Loucy (cell line): ENCODE results near the gene TRIM2.
A peak's percentile ranks its signal among the peaks of the same experiment; 100 is the strongest.

Experiments used
- H2AFZ ChIP-seq: fragments of 200-600 bp; sonication (generic); 2 replicates; pipeline ENCODE4 v1.6.0; 2016; ENCODE audit warnings: antibody characterized with exemption, mild to moderate bottlenecking, low read length, moderate library complexity
- H3F3A ChIP-seq: fragments of 200-600 bp; 2 replicates; pipeline ENCODE4 v1.6.0; 2016; ENCODE audit warnings: antibody characterized with exemption, low read depth, mild to moderate bottlenecking
- H3K27me3 ChIP-seq: fragments of 200-600 bp; sonication (generic); 2 replicates; pipeline ENCODE4 v1.6.1; 2014; ENCODE audit warnings: low read length, mild to moderate bottlenecking; ENCODE audit not compliant: insufficient read depth, poor library complexity, severe bottlenecking
- H3K36me3 ChIP-seq: fragments of 200-600 bp; sonication (generic); 2 replicates; pipeline ENCODE4 v1.6.1; 2016; ENCODE audit warnings: low read length; ENCODE audit not compliant: insufficient read depth
- H3K4me1 ChIP-seq: fragments of 200-600 bp; sonication (generic); 2 replicates; pipeline ENCODE4 v1.5.1; 2014; ENCODE audit warnings: low read length, mild to moderate bottlenecking; ENCODE audit not compliant: insufficient read depth, poor library complexity, severe bottlenecking
- H3K4me2 ChIP-seq: fragments of 200-600 bp; sonication (generic); 2 replicates; pipeline ENCODE4 v1.6.0; 2014; ENCODE audit warnings: antibody characterized with exemption, low read length, low read depth, mild to moderate bottlenecking; ENCODE audit not compliant: poor library complexity, severe bottlenecking
- H3K4me3 ChIP-seq: fragments of 200-600 bp; sonication (generic); 2 replicates; pipeline ENCODE4 v1.5.1; 2014; ENCODE audit warnings: low read length, mild to moderate bottlenecking, mixed read lengths; ENCODE audit not compliant: poor library complexity, severe bottlenecking
- H3K79me2 ChIP-seq: fragments of 200-600 bp; sonication (generic); 2 replicates; pipeline ENCODE4 v1.6.1; 2014; ENCODE audit warnings: low read length; ENCODE audit not compliant: insufficient read depth
- H3K9ac ChIP-seq: fragments of 200-600 bp; sonication (generic); 2 replicates; pipeline ENCODE4 v1.6.0; 2014; ENCODE audit warnings: mild to moderate bottlenecking, low read depth, low read length, moderate library complexity; ENCODE audit not compliant: poor library complexity, severe bottlenecking
- H3K9me2 ChIP-seq: fragments of 200-600 bp; sonication (generic); replicated peaks from 2 replicates; pipeline ENCODE4 v1.6.1; 2016; ENCODE audit warnings: low read depth, low read length, mixed read lengths
- H3K9me3 ChIP-seq: fragments of 200-600 bp; sonication (generic); 2 replicates; pipeline ENCODE4 v1.6.1; 2014; ENCODE audit warnings: mild to moderate bottlenecking, antibody characterized with exemption, low read length, low read depth; ENCODE audit not compliant: insufficient read depth
- H4K20me1 ChIP-seq: fragments of 200-600 bp; sonication (generic); 2 replicates; pipeline ENCODE4 v1.6.0; 2014; ENCODE audit warnings: antibody characterized with exemption, low read length, mild to moderate bottlenecking; ENCODE audit not compliant: insufficient read depth, poor library complexity, severe bottlenecking
- CTCF ChIP-seq: fragments of 200-600 bp; sonication (generic); conservative IDR thresholded peaks from 2 replicates; pipeline ENCODE4 v1.5.1; 2014; ENCODE audit warnings: mild to moderate bottlenecking, antibody characterized with exemption, low read length
- EZH2phosphoT487 ChIP-seq: fragments of 200-600 bp; IDR thresholded peaks from 2 replicates; pipeline ENCODE4 v1.6.1; 2018; ENCODE audit warnings: antibody characterized with exemption, mild to moderate bottlenecking, moderate library complexity, borderline replicate concordance

Gene TRIM2

DNA sequence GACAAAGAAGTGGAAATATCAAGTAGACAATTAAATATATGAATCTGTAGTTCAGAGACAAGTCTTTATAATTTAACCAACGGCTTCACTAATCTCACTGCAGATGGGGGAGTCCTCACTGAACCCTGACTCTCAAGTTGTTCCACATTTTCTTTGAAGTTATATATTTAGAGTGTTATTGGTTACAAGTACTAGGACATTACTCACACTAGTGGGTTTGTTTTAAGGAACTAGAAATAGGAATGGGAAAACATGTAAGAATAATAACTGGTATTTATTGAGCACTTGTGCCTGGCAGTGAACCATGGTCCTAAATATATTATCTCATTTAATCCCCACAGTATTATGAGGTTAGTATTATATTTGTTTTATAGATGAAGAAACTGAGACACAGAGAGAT lies 162.2 kb downstream of the TRIM2 start:
- Histone ChIP-seq H3K27me3 (no peaks in the 10 kb centered on the region), H4K20me1 (no peaks in the 10 kb centered on the region), H3K9ac (no peak overlapping the region), H3K9me2 (no peaks in the 10 kb centered on the region), H3F3A (peaks cover 6% of the 10 kb centered on the region; the same call in 1 of the 2 replicates), H3K4me1 (peaks cover 22% of the 10 kb centered on the region), H3K4me2 (no peak overlapping the region), H3K9me3 (no peaks in the 10 kb centered on the region), H3K4me3 (no peak overlapping the region), H3K36me3 (peaks cover 83% of the 10 kb centered on the region), H2AFZ (no peak overlapping the region), H3K79me2 (peaks cover 15% of the 10 kb centered on the region; the same call in 1 of the 2 replicates)
- no peak for TF ChIP-seq CTCF
- no peak for TF ChIP-seq EZH2phosphoT487

GRCh38 chr4:153367092-153367491 lies 162.8 kb downstream of the TRIM2 start:
- peaks cover 88% of the 10 kb centered on the region for H3K36me3 ChIP-seq
- no peak overlapping the region for H3K9ac ChIP-seq

DNA sequence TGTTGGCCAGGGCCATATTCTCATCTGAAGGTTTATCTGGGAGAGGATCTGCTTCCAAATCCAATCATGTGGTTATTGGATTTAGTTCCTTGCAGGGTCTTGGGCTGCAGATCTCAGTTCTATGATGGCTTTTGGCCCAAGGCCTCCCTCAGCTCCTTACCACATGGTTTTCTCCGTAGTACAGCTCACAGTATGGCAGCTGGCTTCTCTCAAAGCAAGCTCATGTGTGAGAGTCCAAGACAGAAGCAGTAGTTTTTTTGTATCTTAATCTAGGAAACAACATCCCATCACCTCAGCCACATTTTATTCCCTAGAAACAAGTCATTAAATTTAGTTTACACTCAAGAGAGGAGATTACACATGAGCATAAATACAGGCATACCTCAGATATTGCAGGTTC lies 164.8 kb downstream of the TRIM2 start:
- H3K9ac ChIP-seq: no peak overlapping the region
- no peak overlapping the region for H2AFZ ChIP-seq
- H3K4me2 ChIP-seq: no peak overlapping the region
- peaks cover 88% of the 10 kb centered on the region for H3K36me3 ChIP-seq
- peaks cover 13% of the 10 kb centered on the region for H3K9me3 ChIP-seq
- TF ChIP-seq CTCF (no peak), EZH2phosphoT487 (no peak)
- no peaks in the 10 kb centered on the region for H4K20me1 ChIP-seq
- H3K79me2 ChIP-seq: peaks cover 15% of the 10 kb centered on the region; the same call in 1 of the 2 replicates
- H3K27me3 ChIP-seq: no peaks in the 10 kb centered on the region
- no peak overlapping the region for H3K4me3 ChIP-seq
- peaks cover 22% of the 10 kb centered on the region for H3K4me1 ChIP-seq
- no peaks in the 10 kb centered on the region for H3K9me2 ChIP-seq
- H3F3A ChIP-seq: peaks cover 6% of the 10 kb centered on the region; the same call in 1 of the 2 replicates

More at GRCh38 chr4:153367092-153367491, 162.8 kb downstream of the TRIM2 start:
- Histone ChIP-seq H3K27me3 (no peaks in the 10 kb centered on the region), H3K79me2 (peaks cover 15% of the 10 kb centered on the region; the same call in 1 of the 2 replicates), H3K4me2 (peak overlapping the region; percentile 9), H3F3A (peaks cover 6% of the 10 kb centered on the region; the same call in 1 of the 2 replicates), H4K20me1 (no peaks in the 10 kb centered on the region), H3K9me2 (no peaks in the 10 kb centered on the region), H3K4me3 (no peak overlapping the region), H3K9me3 (peaks cover 4% of the 10 kb centered on the region; the same call in 1 of the 2 replicates), H3K4me1 (peaks cover 22% of the 10 kb centered on the region), H2AFZ (no peak overlapping the region)
- TF ChIP-seq CTCF (no peak), EZH2phosphoT487 (no peak)
